ENCODE results near the gene PRKCA.

PRKCA gene

DNA sequence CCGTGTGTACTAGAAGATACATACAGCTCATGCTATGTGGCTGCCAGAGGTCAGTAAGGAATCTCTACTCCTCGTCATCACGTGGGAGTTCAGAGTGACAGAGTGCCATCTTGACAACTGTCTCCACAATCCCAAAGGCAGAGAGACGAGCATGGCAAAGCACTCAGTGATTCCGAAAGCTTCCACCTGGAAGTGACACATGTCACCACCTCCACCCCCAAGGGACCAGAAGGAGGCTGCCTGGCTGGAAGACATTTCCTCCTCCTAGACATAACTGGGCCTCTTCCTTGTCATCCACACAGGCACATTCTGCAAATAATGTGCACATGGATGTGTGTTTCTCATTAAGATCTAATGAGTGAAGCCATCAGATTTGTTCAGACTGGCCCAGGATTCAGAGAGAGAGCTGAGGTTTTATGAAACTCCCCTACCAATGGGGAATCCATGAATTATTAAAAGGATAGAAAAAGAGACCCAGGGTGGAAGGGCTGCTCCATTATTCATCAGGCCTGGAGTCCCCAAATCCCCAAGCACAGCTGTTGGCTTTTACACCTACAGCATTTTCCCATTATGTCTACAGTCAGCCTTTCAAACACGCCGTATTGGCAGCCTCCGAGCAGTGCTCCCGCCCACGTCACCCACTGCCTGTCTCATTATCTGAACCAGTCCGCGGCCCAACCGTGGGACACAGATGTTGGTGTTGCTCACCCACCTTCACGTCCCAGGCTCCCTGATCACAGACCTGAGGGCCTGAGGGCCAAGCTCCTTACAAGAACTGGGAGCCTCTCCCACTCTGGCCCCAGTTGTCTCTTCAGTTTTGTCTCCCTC is 529.2 kb downstream of the PRKCA start:
- no peak for DNase-seq

DNA sequence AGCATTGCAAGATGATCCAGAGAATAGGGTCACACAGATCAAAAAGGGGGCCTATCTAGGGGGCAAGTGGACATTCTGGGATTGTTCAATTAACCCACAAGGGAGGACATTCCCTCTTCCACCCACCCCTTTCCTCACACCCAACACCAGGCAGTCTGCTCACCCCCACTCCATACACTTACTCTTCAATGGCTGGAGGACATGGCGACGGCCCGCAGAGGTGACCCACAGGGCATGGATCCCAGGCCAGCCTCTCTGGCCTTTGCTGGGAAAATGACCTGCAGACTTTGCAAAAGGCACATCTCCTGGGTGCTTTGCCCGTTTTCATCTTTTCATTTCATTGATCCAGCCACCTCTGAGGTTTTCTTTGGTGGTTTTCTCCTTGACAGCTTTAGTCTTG is 530.8 kb downstream of the PRKCA start:
- DNase-seq = no peak

DNA sequence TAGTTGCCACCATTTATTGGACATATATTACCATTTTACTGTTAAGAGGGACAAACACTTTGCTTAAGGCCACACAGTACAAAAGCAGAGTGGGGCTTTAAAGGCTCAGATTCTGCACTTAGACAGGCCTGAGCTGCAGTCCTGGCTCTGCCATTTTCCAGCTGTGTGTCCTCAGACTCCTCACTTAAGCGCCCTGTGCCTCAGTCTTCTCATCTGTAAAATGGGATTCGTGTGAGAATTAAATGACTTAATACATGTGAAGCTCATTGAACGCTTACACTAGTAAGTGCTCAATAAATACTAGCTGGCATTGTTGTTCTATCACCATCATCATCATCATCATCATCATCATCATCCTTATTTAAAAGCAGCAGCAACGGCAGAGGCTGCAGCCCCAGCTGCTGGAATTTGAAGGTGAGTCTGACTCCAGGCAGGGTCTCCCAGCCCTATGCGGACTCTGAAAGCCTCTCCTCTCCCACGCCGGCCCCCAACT is 532.1 kb downstream of the PRKCA start:
- DNase-seq = no peak

GRCh38 chr17:66834919-66835454 is 532.6 kb downstream of the PRKCA start, which contains the start of gene CACNG5:
TSS of gene CACNG5 (plus strand) at chr17:66835117. CDS start at chr17:66877333, 42,216 bp downstream.
- DNase-seq = no peak

DNA sequence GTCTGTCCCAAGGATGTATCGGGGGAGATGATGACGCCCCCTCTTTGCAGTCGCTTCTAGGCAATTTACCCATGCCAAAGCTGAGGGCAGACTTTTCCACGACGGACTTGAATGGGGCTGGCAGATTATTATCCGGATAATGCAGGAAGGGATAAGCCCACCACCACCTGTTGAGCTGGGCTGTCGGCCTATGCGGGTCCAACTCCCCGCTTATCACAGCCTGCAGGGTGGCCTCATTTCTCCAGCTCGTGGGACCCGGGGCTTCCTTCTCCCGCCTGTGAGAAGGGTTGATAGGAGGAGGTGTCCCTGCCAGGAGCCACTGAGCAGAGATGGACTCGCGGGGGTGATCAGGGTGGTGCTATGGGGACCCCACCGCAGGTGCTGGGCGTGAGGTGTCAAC is 533.1 kb downstream of the PRKCA start:
- DNase-seq = no peak

GRCh38 chr17:66836063-66837005 is 533.9 kb downstream of the PRKCA start:
- DNase-seq = no peak

DNA sequence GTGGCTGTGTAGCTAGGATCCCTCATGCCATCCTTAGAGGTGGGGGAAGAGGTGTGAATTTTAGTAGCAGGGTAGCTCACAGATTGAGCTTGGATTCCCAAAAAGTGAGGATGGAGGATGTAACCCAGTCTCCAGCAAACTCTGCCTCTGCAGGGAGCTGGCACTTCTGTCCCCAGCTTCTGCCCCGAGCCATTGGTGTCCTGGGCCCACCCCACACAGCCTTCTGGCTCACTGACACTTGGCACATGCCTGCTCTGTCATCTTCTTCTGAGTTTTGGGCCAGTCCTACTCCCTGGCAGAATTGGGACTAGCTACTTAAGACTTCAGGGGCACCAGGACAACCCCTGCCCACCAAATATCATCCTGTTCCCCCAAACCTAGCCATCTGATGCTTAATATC is 534.8 kb downstream of the PRKCA start:
- no peak for DNase-seq

GRCh38 chr17:66837885-66838665 is 535.7 kb downstream of the PRKCA start:
- no peak for DNase-seq

DNA sequence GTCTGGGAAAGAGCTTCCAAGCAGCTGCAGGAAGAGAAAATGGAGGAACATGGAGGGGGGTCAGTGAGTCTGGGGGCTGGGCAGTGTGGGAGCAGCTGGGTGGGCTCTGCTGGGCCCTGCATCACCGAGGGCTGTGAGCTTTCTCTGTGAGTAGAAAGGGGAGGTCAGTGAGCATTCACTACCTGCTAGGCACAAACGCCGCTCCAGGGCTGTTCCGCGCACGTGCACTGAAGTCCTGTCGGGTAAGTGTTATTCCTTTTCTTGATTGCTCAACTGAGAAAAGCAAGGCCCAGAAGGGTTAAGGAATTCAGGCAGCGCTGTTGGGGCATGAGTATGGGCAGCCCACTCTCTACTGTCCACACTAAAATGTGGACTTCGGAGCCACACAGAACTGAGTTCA is 537.2 kb downstream of the PRKCA start:
- no peak for DNase-seq

GRCh38 chr17:66840061-66840460 is 537.6 kb downstream of the PRKCA start:
- no peak for DNase-seq

- DNase-seq = no peak
Observed at GRCh38 chr17:66841328-66841727, 538.9 kb downstream of the PRKCA start.

- no peak for DNase-seq
Observed at GRCh38 chr17:66841744-66842143, 539.3 kb downstream of the PRKCA start.

GRCh38 chr17:66842505-66842904 is 540.1 kb downstream of the PRKCA start:
- DNase-seq = no peak

- no peak for DNase-seq
Observed at GRCh38 chr17:66842959-66843358, 540.5 kb downstream of the PRKCA start.

- DNase-seq = no peak
Observed at GRCh38 chr17:66843627-66844026, 541.2 kb downstream of the PRKCA start.

DNA sequence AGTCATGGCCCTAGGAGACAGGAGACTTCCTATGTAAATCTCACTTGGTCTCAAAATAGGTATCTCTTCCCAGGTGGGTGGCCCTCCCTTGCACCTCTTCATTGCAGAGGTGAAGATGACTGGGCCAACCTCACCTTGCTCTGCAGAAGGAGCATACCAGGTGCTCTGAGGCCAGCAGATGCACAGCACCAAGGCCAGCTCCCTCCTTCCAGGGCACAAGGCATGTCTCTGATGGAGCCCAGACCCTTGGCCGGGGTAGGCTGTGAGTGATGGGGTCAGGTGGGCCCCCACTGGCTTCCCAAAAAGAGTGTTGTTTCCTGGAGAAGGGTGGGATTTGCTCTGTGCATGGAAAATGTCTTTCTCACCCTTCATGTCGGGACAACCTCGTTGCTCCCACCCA is 545.3 kb downstream of the PRKCA start:
- no peak for DNase-seq

GRCh38 chr17:66848496-66848895 is 546.1 kb downstream of the PRKCA start:
- no peak for DNase-seq

DNA sequence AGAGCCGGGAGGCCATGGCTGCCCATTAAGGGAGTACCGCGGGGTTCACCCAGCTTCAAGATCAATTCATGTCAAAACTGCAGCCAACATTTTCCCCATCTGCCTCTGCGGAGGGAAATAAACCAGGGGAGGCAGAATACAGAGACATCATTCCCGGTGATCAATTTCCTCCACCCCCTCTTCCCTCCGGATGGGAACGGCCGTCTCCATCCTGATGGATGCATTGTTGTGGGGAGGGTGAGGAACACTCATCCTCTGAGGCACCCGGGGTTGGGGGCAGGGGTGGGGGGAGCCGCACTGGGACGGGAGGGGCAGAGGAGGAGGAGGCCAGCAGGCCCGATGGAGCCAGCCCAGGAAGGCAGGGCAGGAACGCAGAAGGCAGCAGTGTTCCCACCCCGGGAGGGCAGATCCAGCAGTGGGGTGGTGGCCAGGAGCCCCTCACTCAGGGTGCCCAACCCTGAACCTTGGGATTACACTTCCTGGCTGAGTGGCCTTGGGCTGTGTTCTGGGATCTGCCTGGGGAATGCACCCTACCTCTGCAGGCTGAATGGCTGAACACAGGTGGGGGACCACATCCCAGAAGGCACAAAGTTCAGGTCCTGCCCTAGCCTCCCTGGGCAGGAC is 546.7 kb downstream of the PRKCA start:
- DNase-seq = no peak

DNA sequence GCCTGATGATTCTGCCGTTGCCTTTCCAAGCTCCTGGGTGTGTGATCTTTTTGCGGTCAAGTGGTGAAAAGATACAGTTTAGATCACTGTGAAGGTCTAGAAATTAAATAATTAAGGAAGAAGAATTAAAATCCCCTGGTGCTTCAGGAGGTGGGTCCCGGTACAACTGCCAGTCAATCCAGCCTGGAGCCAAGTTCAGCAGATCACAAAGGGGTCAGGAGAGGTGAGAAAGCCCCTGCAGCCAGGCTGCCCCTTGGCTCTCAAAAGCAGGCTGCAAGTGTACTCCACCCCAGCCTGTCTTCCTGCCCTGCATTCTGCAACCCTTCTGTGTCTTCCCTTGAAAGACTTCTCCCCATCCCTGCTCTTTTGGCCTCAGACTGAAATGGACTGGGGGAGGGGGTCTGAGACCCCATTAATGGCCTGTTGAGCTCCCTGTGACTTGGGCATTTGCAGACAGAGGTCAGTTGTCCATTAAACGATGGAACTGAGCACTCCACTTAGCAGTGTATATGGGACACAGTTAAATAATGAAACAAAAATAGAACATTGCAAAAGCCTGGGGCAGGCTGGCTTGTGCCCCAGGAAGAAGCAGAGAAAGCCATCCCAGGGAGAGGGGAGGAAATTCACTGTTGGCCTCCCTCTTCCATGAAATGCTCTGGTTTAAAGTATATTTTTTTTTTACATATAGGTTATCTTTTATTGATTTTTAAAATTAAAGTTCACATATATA is 547.6 kb downstream of the PRKCA start:
- no peak for DNase-seq

DNA sequence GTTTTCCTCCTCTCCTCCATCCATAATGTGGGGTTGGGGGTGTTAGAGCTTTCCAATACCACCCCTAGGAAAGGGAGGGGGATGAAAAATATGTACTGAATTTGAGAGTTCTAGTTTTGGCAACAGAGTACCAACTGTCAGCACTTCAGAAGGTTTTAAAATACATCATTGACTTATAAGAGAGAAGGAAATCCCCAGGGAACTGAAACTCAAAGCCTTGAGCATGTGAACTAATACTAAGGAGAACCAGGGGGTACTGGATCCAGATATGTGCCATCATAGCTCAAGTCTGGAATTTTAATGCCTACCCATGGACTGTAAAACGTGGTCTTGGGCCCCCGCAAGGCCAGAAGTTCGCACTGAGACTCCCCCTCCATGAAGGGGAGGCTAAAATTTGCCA is 548.3 kb downstream of the PRKCA start:
- DNase-seq = no peak

DNA sequence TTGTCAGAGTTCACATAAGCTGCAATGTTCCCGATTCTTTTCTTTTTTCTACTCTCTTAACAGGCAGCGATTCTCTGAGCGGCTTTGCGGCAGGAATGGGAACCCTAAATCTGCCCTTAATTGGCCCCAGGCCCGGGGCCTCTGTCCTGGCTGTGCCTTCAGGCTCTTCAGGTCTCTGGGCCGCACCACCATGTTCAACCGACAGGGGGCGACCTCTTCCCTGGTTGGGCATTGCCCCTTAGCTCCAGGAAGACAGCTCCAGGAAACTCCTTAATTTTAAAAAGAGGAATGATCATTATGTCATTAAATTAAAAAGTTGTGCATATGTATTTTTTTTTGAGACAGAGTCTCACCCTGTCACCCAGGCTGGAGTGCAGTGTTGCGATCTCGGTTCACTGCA is 552.8 kb downstream of the PRKCA start:
- peak; percentile 57 to 63 for DNase-seq

Data from activated CD4-positive, alpha-beta T cell treated with anti-CD3 and anti-CD28 coated beads, Interleukin-2, amount 50 U/mL, for 48 hours (primary cell).